Gastrocnemius medialis (tissue), 4 donors: ENCODE results near the gene ZSCAN10.

Experiments used
- POLR2A ChIP-seq, 2 donors: fragments of 450-650 bp; IDR thresholded peaks; one replicate each; pipeline ENCODE4 v1.6.1; 2017; ENCODE audit warnings: antibody characterized with exemption in 2 of 2, mild to moderate bottlenecking in 2 of 2, moderate library complexity in 2 of 2
- TF ChIP-seq, protein P1 (sequence below), 5 experiments: fragments of 450-650 bp in 3 of 5; fragments of 200-600 bp in 2 of 5; sonication (generic) in 2 of 5; IDR thresholded peaks in 4 of 5; conservative IDR thresholded peaks in 1 of 5; 1 replicate in 4 of 5; 2 replicates in 1 of 5; pipeline ENCODE4 v1.5.1; 2016 to 2019; ENCODE audit warnings: antibody characterized with exemption in 5 of 5, mild to moderate bottlenecking in 3 of 5, moderate library complexity in 3 of 5

DNA sequence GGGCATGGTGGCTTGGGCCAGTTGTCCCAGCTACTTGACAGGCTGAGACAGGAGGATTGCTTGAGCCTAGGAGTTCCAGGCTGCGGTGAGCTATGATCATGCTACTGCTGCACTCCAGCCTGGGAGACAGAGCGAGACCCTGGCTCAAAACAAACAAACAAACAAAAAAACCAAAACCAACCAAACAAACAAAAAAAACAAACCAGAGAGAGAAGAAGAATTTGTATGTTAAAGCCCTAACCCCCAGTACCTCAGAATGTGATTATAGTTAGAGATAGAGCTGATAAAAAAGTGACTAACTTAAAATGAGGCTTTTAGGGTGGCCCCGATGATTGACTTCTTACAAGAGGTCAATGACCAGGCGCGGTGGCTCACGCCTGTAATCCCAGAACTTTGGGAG is 54.4 kb downstream of the ZSCAN10 start:
- no peak for TF ChIP-seq POLR2A (IDR thresholded peaks at IDR 0.05)
- TF ChIP-seq, protein P1, sequence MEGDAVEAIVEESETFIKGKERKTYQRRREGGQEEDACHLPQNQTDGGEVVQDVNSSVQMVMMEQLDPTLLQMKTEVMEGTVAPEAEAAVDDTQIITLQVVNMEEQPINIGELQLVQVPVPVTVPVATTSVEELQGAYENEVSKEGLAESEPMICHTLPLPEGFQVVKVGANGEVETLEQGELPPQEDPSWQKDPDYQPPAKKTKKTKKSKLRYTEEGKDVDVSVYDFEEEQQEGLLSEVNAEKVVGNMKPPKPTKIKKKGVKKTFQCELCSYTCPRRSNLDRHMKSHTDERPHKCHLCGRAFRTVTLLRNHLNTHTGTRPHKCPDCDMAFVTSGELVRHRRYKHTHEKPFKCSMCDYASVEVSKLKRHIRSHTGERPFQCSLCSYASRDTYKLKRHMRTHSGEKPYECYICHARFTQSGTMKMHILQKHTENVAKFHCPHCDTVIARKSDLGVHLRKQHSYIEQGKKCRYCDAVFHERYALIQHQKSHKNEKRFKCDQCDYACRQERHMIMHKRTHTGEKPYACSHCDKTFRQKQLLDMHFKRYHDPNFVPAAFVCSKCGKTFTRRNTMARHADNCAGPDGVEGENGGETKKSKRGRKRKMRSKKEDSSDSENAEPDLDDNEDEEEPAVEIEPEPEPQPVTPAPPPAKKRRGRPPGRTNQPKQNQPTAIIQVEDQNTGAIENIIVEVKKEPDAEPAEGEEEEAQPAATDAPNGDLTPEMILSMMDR (IDR thresholded peaks at IDR 0.05 in 4 of 5, conservative IDR thresholded peaks at IDR 0.05 in 1 of 5) = no peak
